K562 (cell line): ENCODE results near the gene DRD1. TPM values are rescaled to one million over a fixed set of nuclear protein-coding genes. Genes with fewer than 3 reads are reported as not detected.

Experiments
- ATAC-seq: fragments of 200-7000 bp; cut with Tn5 transposase; 3 replicates; pipeline ENCODE4 v1.9.1; 2020; ENCODE audit warnings: moderate library complexity
- BruUV-seq: library from RNA; stranded (reverse); fragments of 400-500 nt; replicated peaks from 2 replicates; lab custom pipeline; 2021; lab: Mats Ljungman, UMichigan
- CTCF ChIA-PET: fragments of 300-600 bp; formaldehyde crosslinking; extraction: SDS; loops from one replicate; lab custom pipeline; 2021; ENCODE audit warnings: low intra/inter-chr PET ratio; lab: Yijun Ruan, JAX
- POLR2A ChIA-PET: fragments of 300-600, 350-650 bp; sonication (Branson Sonifier 250); formaldehyde crosslinking; extraction: SDS; loops from one replicate; lab custom pipeline; 2021; ENCODE audit warnings: antibody characterized with exemption, inconsistent platforms; lab: Yijun Ruan, JAX
- DNase-seq, 4 experiments: peaks; one replicate each; pipeline versions ENCODE4 v3.0.0 to v3.0.0-alpha.2; 2011 to 2018; ENCODE audit warnings: low spot score in 3 of 4, mixed read lengths in 3 of 4; ENCODE audit errors: extremely low read depth in 1 of 4
- FAIRE-seq: peaks from 2 replicates; lab custom pipeline; 2011; peaks lifted over from hg19 to GRCh38; lab: Jason Lieb, UNC
- H2AFZ ChIP-seq: 2 replicates; pipeline ENCODE4 v1.6.0; 2011; ENCODE audit warnings: low read depth, low read length, control low read depth, inconsistent platforms
- H3K27ac ChIP-seq: fragments of 200-600 bp; 3 replicates; pipeline ENCODE4 v1.8.0; 2011; ENCODE audit warnings: low read depth, mild to moderate bottlenecking, control low read depth, inconsistent platforms, low read length, moderate library complexity, mixed read lengths; ENCODE audit errors: extremely low read depth
- H3K27me3 ChIP-seq, 2 experiments: fragments of 300-600 bp in 1 of 2; 2 replicates in 1 of 2; 3 replicates in 1 of 2; pipeline versions ENCODE4 v1.6.0 to v1.8.0; 2011; ENCODE audit warnings: inconsistent platforms in 2 of 2, low read length in 2 of 2, mild to moderate bottlenecking in 1 of 2, mixed read lengths in 1 of 2, moderate library complexity in 1 of 2; ENCODE audit not compliant: control insufficient read depth in 2 of 2, insufficient read depth in 2 of 2
- H3K36me3 ChIP-seq: fragments of 300-600 bp; 3 replicates; pipeline ENCODE4 v1.8.0; 2011; ENCODE audit warnings: mild to moderate bottlenecking, low read length, inconsistent platforms; ENCODE audit not compliant: control insufficient read depth, insufficient read depth
- H3K4me1 ChIP-seq, 2 experiments: fragments of 200-600 bp in 1 of 2; replicated peaks in 1 of 2; 2 replicates in 1 of 2; 3 replicates in 1 of 2; pipeline versions ENCODE4 v1.5.1 to v1.8.0; 2011; ENCODE audit warnings: inconsistent platforms in 2 of 2, low read length in 2 of 2, mild to moderate bottlenecking in 1 of 2, mixed read lengths in 1 of 2, moderate library complexity in 1 of 2; ENCODE audit not compliant: control insufficient read depth in 2 of 2, insufficient read depth in 2 of 2
- H3K4me2 ChIP-seq: 2 replicates; pipeline ENCODE4 v1.6.1; 2011; ENCODE audit warnings: low read length, control low read depth, inconsistent platforms, mixed read lengths; ENCODE audit not compliant: insufficient read depth
- H3K4me3 ChIP-seq: fragments of 200-600 bp; sonication (generic), shearing (Covaris generic); 2 replicates; pipeline ENCODE4 v1.5.1; 2016; ENCODE audit warnings: control low read depth, inconsistent platforms
- H3K79me2 ChIP-seq: fragments of 200-600 bp; 3 replicates; pipeline ENCODE4 v1.8.0; 2011; ENCODE audit warnings: low read length, inconsistent platforms; ENCODE audit not compliant: control insufficient read depth, insufficient read depth
- H3K9ac ChIP-seq, 2 experiments: 2 replicates each; pipeline versions ENCODE4 v1.6.0 to v1.6.1; 2011; ENCODE audit warnings: low read depth in 2 of 2, low read length in 2 of 2, control low read depth in 1 of 2, inconsistent platforms in 1 of 2, mild to moderate bottlenecking in 1 of 2, mixed read lengths in 1 of 2; ENCODE audit not compliant: insufficient read depth in 1 of 2
- H3K9me1 ChIP-seq: one replicate; pipeline ENCODE4 v1.6.0; 2011; ENCODE audit warnings: inconsistent platforms, mild to moderate bottlenecking, low read length, moderate library complexity; ENCODE audit not compliant: control insufficient read depth, insufficient read depth
- H3K9me3 ChIP-seq: replicated peaks from 2 replicates; pipeline ENCODE4 v1.5.1; 2011; ENCODE audit warnings: low read depth, low read length, inconsistent platforms; ENCODE audit not compliant: control insufficient read depth, insufficient read depth
- H4K20me1 ChIP-seq: replicated peaks from 2 replicates; pipeline ENCODE4 v1.6.1; 2011; ENCODE audit warnings: low read length, inconsistent platforms, mixed read lengths; ENCODE audit not compliant: control insufficient read depth, insufficient read depth
- CTCF ChIP-seq, 3 experiments: IDR thresholded peaks in 2 of 3; conservative IDR thresholded peaks in 1 of 3; 2 replicates each; pipeline ENCODE4 v1.5.1; 2011 to 2012; ENCODE audit warnings: low read length in 3 of 3, mild to moderate bottlenecking in 3 of 3, control low read depth in 2 of 3, improper control_type of control experiment in 1 of 3, inconsistent platforms in 1 of 3, low read depth in 1 of 3, mixed read lengths in 1 of 3, moderate library complexity in 1 of 3; ENCODE audit not compliant: insufficient read depth in 2 of 3
- HMGN3 ChIP-seq: IDR thresholded peaks from 2 replicates; pipeline ENCODE4 v1.6.1; 2011; ENCODE audit warnings: borderline replicate concordance, low read depth, mild to moderate bottlenecking, mixed read lengths, low read length; ENCODE audit not compliant: insufficient read length; ENCODE audit errors: extremely low read depth
- HNRNPUL1 ChIP-seq: fragments of 200-400 bp; formaldehyde crosslinking; IDR thresholded peaks from 2 replicates; pipeline ENCODE4 v1.6.1; 2017; ENCODE audit warnings: low read length
- KDM1A ChIP-seq, 2 experiments: fragments of 450-650 bp; IDR thresholded peaks; 2 replicates each; pipeline ENCODE4 v1.6.1; 2016; ENCODE audit warnings: mild to moderate bottlenecking in 2 of 2
- MCM2 ChIP-seq: fragments of 450-650 bp; IDR thresholded peaks from 2 replicates; pipeline ENCODE4 v1.6.1; 2017; ENCODE audit warnings: low read depth, mild to moderate bottlenecking
- PURB ChIP-seq: sonication (generic); formaldehyde crosslinking; IDR thresholded peaks from 2 replicates; pipeline ENCODE4 v1.9.0; 2021; ENCODE audit warnings: low read depth, mild to moderate bottlenecking, missing genetic modification reagents
- SAP30 ChIP-seq: fragments of 200-600 bp; sonication (generic); IDR thresholded peaks from 2 replicates; pipeline ENCODE4 v1.6.1; 2012; ENCODE audit warnings: borderline replicate concordance, low read depth, mild to moderate bottlenecking, moderate library complexity, low read length, control low read depth, inconsistent platforms; ENCODE audit not compliant: insufficient read depth, poor library complexity, severe bottlenecking
- U2AF1 ChIP-seq: fragments of 200-400 bp; formaldehyde crosslinking; optimal IDR thresholded peaks from 2 replicates; pipeline ENCODE3; 2017; ENCODE audit warnings: mild to moderate bottlenecking, low read depth, low read length, moderate library complexity
- ZNF212 ChIP-seq: fragments of 450-650 bp; formaldehyde crosslinking; IDR thresholded peaks from 2 replicates; pipeline ENCODE4 v1.4.0; 2020; ENCODE audit warnings: mild to moderate bottlenecking
- ZNF695 ChIP-seq: fragments of 450-650 bp; formaldehyde crosslinking; IDR thresholded peaks from 2 replicates; pipeline ENCODE4 v1.4.0; 2020; ENCODE audit warnings: mild to moderate bottlenecking, moderate library complexity
- ZNF785 ChIP-seq: fragments of 250-450 bp; sonication (Bioruptor Pico); IDR thresholded peaks from 2 replicates; pipeline ENCODE4 v1.4.0; 2020; ENCODE audit warnings: mild to moderate bottlenecking
- WGBS: fragments of 100-300 bp; shearing (Covaris generic); methylation state at CpG from one replicate; pipeline ENCODE4 v1.1.6; 2016; ENCODE audit warnings: low coverage, mixed read lengths; ENCODE audit not compliant: insufficient coverage; ENCODE audit errors: missing lambda C conversion rate; 5-methylcytosine and 5-hydroxymethylcytosine counted together
- in situ Hi-C: fragments of 300-500 bp; cut with MboI; formaldehyde crosslinking; loops from 4 replicates; pipeline ENCODE4 v1.15.0; 2018; ENCODE audit warnings: inconsistent platforms, mixed read lengths
- intact Hi-C: fragments of 100-400 bp; cut with micrococcal nuclease; formaldehyde crosslinking; loops from 2 replicates; pipeline ENCODE4 v1.14.2; 2022
- polyA plus RNA-seq, 8 experiments: library from polyadenylated mRNA; depleted of rRNA in 4 of 8; stranded (reverse) in 5 of 8; unstranded in 3 of 8; fragments of >200 nt; fragmentation: Nextera tagmentation in 2 of 8; fragmentation: Illumina TruSeq in 1 of 8; extraction: Ambion mirVana in 2 of 8; extraction: Trizol in 1 of 8; gene quantifications; 2 replicates each; pipeline versions ENCODE4 v1.2.1 to v1.2.3, GENCODE V29; 2011 to 2014; ENCODE audit warnings: inconsistent platforms in 1 of 8, missing spikeins in 1 of 8
- total RNA-seq, 7 experiments: library from RNA; depleted of rRNA in 6 of 7; stranded (reverse); fragments of >200 nt in 6 of 7; fragmentation: Illumina TruSeq in 2 of 7; extraction: Trizol in 2 of 7; gene quantifications; 2 replicates each; pipeline versions ENCODE4 v1.2.1 to v1.2.3, GENCODE V29; 2011 to 2021; ENCODE audit warnings: low replicate concordance in 1 of 7
- TF ChIP-seq, protein P1 (sequence below): sonication (generic); formaldehyde crosslinking; IDR thresholded peaks from 2 replicates; pipeline ENCODE4 v1.8.0; 2023; ENCODE audit warnings: missing genetic modification reagents, mild to moderate bottlenecking, borderline replicate concordance
- TF ChIP-seq, protein P2 (sequence below), 2 experiments: IDR thresholded peaks; 2 replicates each; pipeline ENCODE4 v1.6.1; 2011; ENCODE audit warnings: borderline replicate concordance in 1 of 2, control low read depth in 1 of 2, low read depth in 1 of 2, low read length in 1 of 2, mild to moderate bottlenecking in 1 of 2, mixed read lengths in 1 of 2, moderate library complexity in 1 of 2; ENCODE audit not compliant: insufficient read depth in 1 of 2, insufficient read length in 1 of 2, poor library complexity in 1 of 2, severe bottlenecking in 1 of 2; ENCODE audit errors: extremely low read depth in 1 of 2

The DRD1 gene
- total and polyA plus RNA-seq, 9 of the 15 experiments (the other 6 are each of a cell fraction or from before 2014, with no cell fraction given), result not detected

DNA sequence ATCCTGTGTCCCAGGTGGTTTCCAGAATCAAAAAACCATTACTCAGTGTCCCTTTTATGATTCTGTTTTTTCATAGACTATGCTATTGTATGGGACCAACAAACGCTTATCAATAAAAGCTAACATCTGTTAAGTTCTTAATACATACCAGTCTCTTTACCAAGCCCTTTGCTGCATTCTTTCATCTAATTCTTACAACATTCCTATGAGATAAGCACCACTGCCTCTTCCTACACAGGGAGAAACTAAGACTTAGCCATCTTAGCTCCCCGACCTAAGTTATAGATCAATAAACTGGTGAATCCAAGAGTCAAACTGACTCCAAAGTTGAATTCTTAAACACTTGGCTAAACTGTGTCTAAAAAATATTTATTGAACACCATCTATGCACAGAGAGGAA, 26.6 kb downstream of the DRD1 start:
- BruUV-seq, result no TSS peak
- Histone ChIP-seq H3K9ac (no peak overlapping the region), H3K4me1 (no peaks in the 10 kb centered on the region), H3K27me3 (no peaks in the 10 kb centered on the region), H2AFZ (no peak overlapping the region), H3K4me3 (no peak overlapping the region), H3K79me2 (no peaks in the 10 kb centered on the region), H3K9me3 (0 out of 2 replicates have a peak, but pooled peaks cover 2% of the 10 kb centered on the region), H4K20me1 (no peaks in the 10 kb centered on the region), H3K9me1 (no peaks in the 10 kb centered on the region), H3K27ac (no peak overlapping the region), H3K36me3 (no peaks in the 10 kb centered on the region), H3K4me2 (no peak overlapping the region)
- in situ Hi-C loops (no loop called here), intact Hi-C loops (no loop called here)
- ATAC-seq (no peak), DNase-seq (no peak), FAIRE-seq (no peak)
- TF ChIP-seq SAP30 (no peak), KDM1A (IDR thresholded peaks at IDR 0.05) (no peak), PURB (CRISPR knock-in tag) (no peak), HNRNPUL1 (no peak), U2AF1 (no peak), ZNF785 (CRISPR knock-in tag) (no peak), ZNF695 (no peak), ZNF212 (CRISPR knock-in tag) (no peak), HMGN3 (no peak), MCM2 (no peak), CTCF (IDR thresholded peaks at IDR 0.05 in 2 of 3, conservative IDR thresholded peaks at IDR 0.05 in 1 of 3; ENCODE audit: insufficient read depth in 2 of 3, low read depth in 1 of 3, low read length in 3 of 3) (no peak)
- TF ChIP-seq, protein P1, sequence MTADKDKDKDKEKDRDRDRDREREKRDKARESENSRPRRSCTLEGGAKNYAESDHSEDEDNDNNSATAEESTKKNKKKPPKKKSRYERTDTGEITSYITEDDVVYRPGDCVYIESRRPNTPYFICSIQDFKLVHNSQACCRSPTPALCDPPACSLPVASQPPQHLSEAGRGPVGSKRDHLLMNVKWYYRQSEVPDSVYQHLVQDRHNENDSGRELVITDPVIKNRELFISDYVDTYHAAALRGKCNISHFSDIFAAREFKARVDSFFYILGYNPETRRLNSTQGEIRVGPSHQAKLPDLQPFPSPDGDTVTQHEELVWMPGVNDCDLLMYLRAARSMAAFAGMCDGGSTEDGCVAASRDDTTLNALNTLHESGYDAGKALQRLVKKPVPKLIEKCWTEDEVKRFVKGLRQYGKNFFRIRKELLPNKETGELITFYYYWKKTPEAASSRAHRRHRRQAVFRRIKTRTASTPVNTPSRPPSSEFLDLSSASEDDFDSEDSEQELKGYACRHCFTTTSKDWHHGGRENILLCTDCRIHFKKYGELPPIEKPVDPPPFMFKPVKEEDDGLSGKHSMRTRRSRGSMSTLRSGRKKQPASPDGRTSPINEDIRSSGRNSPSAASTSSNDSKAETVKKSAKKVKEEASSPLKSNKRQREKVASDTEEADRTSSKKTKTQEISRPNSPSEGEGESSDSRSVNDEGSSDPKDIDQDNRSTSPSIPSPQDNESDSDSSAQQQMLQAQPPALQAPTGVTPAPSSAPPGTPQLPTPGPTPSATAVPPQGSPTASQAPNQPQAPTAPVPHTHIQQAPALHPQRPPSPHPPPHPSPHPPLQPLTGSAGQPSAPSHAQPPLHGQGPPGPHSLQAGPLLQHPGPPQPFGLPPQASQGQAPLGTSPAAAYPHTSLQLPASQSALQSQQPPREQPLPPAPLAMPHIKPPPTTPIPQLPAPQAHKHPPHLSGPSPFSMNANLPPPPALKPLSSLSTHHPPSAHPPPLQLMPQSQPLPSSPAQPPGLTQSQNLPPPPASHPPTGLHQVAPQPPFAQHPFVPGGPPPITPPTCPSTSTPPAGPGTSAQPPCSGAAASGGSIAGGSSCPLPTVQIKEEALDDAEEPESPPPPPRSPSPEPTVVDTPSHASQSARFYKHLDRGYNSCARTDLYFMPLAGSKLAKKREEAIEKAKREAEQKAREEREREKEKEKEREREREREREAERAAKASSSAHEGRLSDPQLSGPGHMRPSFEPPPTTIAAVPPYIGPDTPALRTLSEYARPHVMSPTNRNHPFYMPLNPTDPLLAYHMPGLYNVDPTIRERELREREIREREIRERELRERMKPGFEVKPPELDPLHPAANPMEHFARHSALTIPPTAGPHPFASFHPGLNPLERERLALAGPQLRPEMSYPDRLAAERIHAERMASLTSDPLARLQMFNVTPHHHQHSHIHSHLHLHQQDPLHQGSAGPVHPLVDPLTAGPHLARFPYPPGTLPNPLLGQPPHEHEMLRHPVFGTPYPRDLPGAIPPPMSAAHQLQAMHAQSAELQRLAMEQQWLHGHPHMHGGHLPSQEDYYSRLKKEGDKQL, result no peak
- TF ChIP-seq, protein P2, sequence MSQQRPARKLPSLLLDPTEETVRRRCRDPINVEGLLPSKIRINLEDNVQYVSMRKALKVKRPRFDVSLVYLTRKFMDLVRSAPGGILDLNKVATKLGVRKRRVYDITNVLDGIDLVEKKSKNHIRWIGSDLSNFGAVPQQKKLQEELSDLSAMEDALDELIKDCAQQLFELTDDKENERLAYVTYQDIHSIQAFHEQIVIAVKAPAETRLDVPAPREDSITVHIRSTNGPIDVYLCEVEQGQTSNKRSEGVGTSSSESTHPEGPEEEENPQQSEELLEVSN (IDR thresholded peaks at IDR 0.05; ENCODE audit: borderline replicate concordance in 1 of 2, extremely low read depth in 1 of 2, insufficient read depth in 1 of 2, insufficient read length in 1 of 2, low read depth in 1 of 2, low read length in 1 of 2, poor library complexity in 1 of 2, severe bottlenecking in 1 of 2), result no peak
- ChIA-PET CTCF (no interaction called here), POLR2A (no interaction called here)
- 0% methylated on average over 2 of the region's 2 CpGs for WGBS
